GM19025 (cell line): ENCODE data around the gene MACROD1.

Experiments used
- ATAC-seq: cut with Tn5 transposase; IDR thresholded peaks from one replicate; pipeline ENCODE4 v1.9.1; 2021; ENCODE audit warnings: mild to moderate bottlenecking, low read depth, moderate library complexity; ENCODE audit not compliant: unreplicated experiment

Gene MACROD1

GRCh38 chr11:64022125-64022784 is 143.7 kb downstream of the MACROD1 start:
- ATAC-seq, result no peak

- ATAC-seq, result no peak
Observed at GRCh38 chr11:64021757-64022093, 144.2 kb downstream of the MACROD1 start.

DNA sequence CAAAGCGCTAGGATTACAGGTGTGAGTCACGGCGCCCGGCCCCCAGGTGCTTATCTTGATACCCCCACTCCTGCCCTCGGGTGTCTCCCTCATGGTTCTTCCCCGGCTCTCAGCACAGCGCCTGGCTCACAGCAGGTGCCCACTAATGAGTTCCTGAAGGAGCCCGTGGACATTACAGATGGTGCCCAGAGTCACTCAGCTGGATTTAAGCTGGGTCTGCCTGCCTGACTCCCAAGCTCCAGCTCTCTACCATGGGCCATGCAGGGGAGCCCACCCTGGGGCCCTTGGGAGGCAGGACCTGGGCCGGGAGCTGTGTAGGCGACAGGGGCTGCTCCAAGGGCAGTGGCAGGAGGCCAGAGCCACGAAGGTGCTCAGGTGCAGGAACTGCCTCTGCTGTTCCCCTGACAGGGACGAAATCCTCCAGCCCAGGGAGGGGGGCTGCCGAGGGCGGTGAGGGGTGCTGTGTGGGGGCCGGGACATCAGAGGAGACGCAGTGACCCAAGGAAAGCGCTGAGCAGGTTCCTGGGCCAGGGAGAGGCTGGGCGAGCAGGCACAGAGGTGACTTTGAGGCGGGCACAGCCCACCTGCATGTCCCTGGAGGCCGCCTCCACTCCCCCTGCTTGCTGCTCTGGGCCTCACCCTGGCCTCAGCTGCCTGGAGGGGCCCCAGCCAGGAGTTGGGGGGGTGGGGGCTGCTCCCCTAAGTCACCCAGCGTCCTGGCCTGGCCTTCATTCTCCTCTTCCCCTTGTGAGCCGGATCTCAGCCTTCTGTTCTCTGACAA is 144.7 kb downstream of the MACROD1 start:
- ATAC-seq, result no peak

- no peak for ATAC-seq
Observed at GRCh38 chr11:64019106-64020037, 146.5 kb downstream of the MACROD1 start.

- no peak for ATAC-seq
Observed at GRCh38 chr11:64018310-64018709, 147.6 kb downstream of the MACROD1 start.

- no peak for ATAC-seq
Observed at GRCh38 chr11:64017945-64018224, 148.0 kb downstream of the MACROD1 start.

DNA sequence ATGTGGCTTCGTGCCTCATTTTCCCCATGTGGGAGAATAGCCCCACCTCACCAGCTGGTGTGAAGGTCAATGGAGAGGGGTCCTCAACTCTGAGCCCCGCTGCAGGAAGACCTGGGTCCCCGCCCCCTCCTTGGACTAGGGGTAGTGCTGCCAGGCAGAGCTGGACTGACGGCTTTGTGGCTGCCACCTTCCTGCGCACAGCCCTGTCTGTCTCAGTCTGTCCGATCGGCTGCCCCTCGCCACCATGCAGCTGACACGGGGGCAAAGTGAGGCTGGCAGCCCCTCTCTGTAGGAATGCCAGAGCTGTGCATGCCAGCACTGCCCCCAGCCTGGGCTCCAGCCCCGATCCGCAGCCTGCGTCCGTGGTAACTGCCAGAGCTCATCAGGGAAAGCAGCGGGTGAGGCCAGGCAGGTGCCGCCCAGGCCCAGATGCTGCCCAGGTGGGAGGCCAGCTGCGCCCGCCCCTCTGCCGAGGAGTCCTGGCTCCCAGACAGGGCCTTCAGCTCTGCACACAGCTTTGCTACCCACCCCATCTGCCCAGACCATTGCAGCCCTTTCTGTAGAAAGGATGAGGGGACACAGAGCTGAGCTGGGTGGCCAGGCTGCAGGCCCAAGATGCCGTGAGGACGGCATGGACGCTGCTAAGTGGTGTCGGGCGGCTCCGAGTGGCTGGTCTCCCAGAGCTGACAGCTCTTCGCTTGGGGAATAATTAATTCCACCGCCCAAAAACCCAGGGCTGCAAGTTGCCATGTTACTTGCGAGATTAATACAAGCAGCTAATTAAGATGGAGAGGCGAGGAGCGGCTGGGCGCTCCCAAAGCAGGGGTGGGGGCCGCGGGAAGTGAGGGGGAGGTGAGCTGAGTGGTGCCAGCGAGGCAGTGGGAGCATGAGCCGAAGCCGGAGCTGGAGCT is 149.7 kb downstream of the MACROD1 start:
- ATAC-seq, result no peak

GRCh38 chr11:64015510-64015909 is 150.4 kb downstream of the MACROD1 start:
- ATAC-seq, result no peak

- no peak for ATAC-seq
Observed at GRCh38 chr11:64014356-64014755, 151.6 kb downstream of the MACROD1 start.

DNA sequence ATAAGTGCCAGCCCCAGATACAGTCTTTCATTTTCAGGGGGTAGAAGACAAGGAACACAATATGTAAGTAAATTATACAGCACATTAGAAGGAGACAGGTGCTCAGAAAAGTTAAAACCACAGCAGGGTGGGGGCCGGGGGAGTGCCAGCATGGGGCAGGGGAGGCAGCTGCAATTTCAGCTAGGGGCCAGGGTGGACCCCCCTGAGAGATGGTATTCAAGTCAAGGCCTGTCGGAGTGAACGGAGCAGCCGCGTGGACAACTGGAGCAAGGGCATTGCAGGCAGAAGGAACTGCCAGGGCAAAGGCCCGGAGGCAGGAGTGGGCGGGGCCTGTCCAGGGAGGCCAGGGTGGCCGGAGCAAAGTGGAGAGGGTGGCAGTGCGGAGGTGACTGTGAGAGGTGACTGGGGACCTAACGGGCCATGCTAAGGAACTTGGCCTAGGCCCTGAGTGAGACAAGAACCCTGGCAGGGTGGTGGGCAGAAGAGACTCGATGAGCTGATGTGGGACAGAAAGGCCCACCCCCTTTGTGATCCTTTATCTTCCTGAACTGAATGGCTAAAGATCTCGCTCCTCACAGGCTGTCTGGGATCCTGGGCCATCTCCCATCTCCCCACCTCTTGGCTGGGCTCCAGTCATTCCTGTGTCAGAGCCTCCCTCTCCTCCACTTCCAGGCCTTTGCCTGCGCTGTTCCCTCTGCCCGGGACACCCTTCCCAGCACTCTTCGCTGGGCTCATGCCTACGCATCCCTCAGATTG is 152.6 kb downstream of the MACROD1 start:
- no peak for ATAC-seq

DNA sequence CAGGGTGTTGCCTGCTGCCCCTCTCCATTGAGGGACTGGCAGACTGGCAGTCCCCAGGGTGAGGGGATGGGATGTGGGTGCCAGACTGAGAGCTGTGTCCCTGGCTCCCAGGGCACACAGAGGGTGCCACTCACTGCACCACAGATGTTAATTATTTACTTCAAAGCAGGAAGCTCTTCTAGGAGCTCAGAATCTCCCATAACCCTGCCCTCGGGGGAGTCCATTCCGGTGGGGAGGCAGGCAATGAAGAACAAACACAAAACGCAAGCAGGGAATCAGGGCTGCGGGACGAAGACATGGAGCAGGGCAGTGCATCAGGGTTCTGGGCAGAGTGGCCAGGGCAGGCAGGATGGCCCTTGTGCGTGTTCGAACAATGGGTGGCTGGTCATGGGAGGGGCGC is 154.5 kb downstream of the MACROD1 start:
- no peak for ATAC-seq

DNA sequence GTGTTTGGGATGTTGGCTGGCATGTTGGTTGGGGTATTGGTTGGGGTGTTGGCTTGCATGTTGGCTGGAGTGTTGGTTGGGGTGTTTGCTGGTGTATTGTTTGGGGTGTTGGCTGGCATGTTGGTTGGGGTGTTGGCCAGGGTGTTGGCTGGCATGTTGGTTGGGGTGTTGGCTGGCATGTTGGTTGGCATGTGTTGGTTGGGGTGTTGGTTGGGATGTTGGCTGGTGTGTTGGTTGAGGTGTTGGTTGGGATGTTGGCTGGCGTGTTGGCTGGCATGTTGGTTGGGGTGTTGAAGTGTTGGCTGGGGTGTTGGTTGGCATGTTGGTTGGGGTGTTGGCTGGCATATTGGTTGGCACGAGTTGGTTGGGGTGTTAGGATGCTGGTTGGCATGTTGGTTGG is 155.1 kb downstream of the MACROD1 start:
- no peak for ATAC-seq

DNA sequence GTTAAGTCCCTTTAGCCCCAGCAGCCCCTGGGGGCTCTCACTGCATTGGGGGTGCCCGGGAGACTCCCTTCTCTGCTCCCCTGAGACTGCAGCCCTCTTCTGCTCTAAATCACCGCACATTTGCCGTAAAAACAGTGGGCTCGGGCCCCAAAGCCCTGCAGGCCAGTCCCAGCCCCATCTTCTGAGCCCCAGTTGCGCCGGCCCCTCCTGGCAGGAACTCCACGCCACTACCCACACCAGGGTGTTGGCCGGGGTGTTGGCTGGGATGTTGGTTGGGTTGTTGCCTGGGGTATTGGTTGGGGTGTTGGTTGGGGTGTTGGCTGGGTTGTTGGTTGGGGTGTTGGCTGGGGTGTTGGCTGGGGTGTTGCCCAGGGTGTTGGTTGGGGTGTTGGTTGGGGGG is 156.2 kb downstream of the MACROD1 start:
- ATAC-seq, result no peak

- ATAC-seq, result no peak
Observed at GRCh38 chr11:64008914-64009633, 156.8 kb downstream of the MACROD1 start.

- ATAC-seq, result no peak
Observed at GRCh38 chr11:64008283-64008913, 157.5 kb downstream of the MACROD1 start.

- no peak for ATAC-seq
Observed at GRCh38 chr11:64007629-64008282, 158.2 kb downstream of the MACROD1 start.

- ATAC-seq, result no peak
Observed at GRCh38 chr11:64007160-64007628, 158.7 kb downstream of the MACROD1 start.

- ATAC-seq, result no peak
Observed at GRCh38 chr11:64006398-64006797, 159.5 kb downstream of the MACROD1 start.
